OCI-LY1 (cell line): Measurements from ENCODE around the gene ZNRF3.
"Not testable (repeated sequence)": the region's sequence is repeated elsewhere in the genome, so short reads cannot be mapped to it uniquely, and the experiment has no call there.

Experiments
- H2AFZ ChIP-seq: fragments of 200-600 bp; sonication (generic), shearing (Covaris generic); 2 replicates; pipeline ENCODE4 v1.6.0; 2014; ENCODE audit warnings: antibody characterized with exemption, mild to moderate bottlenecking, low read length
- H3F3A ChIP-seq: fragments of 200-600 bp; sonication (generic), shearing (Covaris generic); 2 replicates; pipeline ENCODE4 v1.6.0; 2014; ENCODE audit warnings: mild to moderate bottlenecking, antibody characterized with exemption, low read length, moderate library complexity; ENCODE audit not compliant: insufficient read depth
- H3K27ac ChIP-seq: fragments of 200-600 bp; sonication (generic); 2 replicates; pipeline ENCODE4 v1.5.1; 2014; ENCODE audit warnings: low read length, mixed run types, mild to moderate bottlenecking, low read depth; ENCODE audit not compliant: poor library complexity, severe bottlenecking
- H3K27me3 ChIP-seq: fragments of 200-600 bp; sonication (generic); 2 replicates; pipeline ENCODE4 v1.6.0; 2014; ENCODE audit warnings: antibody characterized with exemption, mild to moderate bottlenecking, low read length, moderate library complexity; ENCODE audit not compliant: insufficient read depth
- H3K36me3 ChIP-seq: fragments of 200-600 bp; sonication (generic); 2 replicates; pipeline ENCODE4 v1.6.1; 2014; ENCODE audit warnings: mild to moderate bottlenecking, antibody characterized with exemption, low read length, moderate library complexity, mixed read lengths; ENCODE audit not compliant: insufficient read depth
- H3K4me1 ChIP-seq: fragments of 200-600 bp; sonication (generic); 2 replicates; pipeline ENCODE4 v1.5.1; 2014; ENCODE audit warnings: mild to moderate bottlenecking, low read length, moderate library complexity; ENCODE audit not compliant: insufficient read depth, severe bottlenecking
- H3K4me2 ChIP-seq: fragments of 200-600 bp; sonication (generic), shearing (Covaris generic); 2 replicates; pipeline ENCODE4 v1.6.1; 2014; ENCODE audit warnings: low read length
- H3K4me3 ChIP-seq: fragments of 200-600 bp; sonication (generic); 2 replicates; pipeline ENCODE4 v1.5.1; 2014; ENCODE audit warnings: low read length, low read depth, mild to moderate bottlenecking, mixed read lengths; ENCODE audit not compliant: poor library complexity, severe bottlenecking
- H3K79me2 ChIP-seq: fragments of 200-600 bp; shearing (Covaris generic); 2 replicates; pipeline ENCODE4 v1.6.1; 2016; ENCODE audit warnings: mixed run types, low read length, mixed read lengths; ENCODE audit not compliant: insufficient read depth
- H3K9ac ChIP-seq: fragments of 200-600 bp; sonication (generic), shearing (Covaris generic); 2 replicates; pipeline ENCODE4 v1.6.1; 2014; ENCODE audit warnings: mild to moderate bottlenecking, low read length, mixed read lengths
- H3K9me2 ChIP-seq: fragments of 200-600 bp; sonication (generic), shearing (Covaris generic); 2 replicates; pipeline ENCODE4 v1.6.1; 2014; ENCODE audit warnings: low read depth, mild to moderate bottlenecking, low read length, mixed read lengths
- H3K9me3 ChIP-seq: fragments of 200-600 bp; shearing (Covaris generic); 2 replicates; pipeline ENCODE4 v1.6.1; 2014; ENCODE audit warnings: low read length, mixed read lengths
- H4K20me1 ChIP-seq: fragments of 200-600 bp; sonication (generic), shearing (Covaris generic); 2 replicates; pipeline ENCODE4 v1.6.0; 2016; ENCODE audit warnings: mild to moderate bottlenecking, low read length; ENCODE audit not compliant: insufficient read depth
- CTCF ChIP-seq: fragments of 200-600 bp; sonication (generic), shearing (Covaris generic); IDR thresholded peaks from 2 replicates; pipeline ENCODE4 v1.5.1; 2017; ENCODE audit warnings: mild to moderate bottlenecking, antibody characterized with exemption, low read length, moderate library complexity, mixed read lengths
- EZH2 ChIP-seq: fragments of 200-600 bp; sonication (generic), shearing (Covaris generic); IDR thresholded peaks from 2 replicates; pipeline ENCODE4 v1.8.0; 2017; ENCODE audit warnings: borderline replicate concordance, mixed run types, mild to moderate bottlenecking, antibody characterized with exemption, low read length, moderate library complexity, mixed read lengths

ZNRF3 gene

DNA sequence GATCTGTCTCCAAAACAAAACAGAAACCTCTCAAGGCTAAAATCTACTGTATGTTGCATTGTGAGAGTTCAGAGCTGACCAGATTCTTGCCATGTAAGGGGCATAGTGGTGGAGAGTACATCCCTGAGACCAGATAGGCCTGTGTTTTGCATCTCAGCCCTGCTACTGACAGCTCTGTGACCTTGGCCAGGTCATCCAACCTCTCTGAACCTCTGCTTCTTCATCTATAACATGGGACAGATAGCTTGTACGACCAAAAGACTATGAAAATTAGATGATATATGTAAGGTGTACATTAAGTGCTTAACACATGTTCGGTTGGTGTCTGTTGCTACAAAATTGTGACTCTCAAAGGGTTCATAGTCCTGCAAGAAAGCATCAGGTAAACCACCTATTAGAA, 22.9 kb downstream of the ZNRF3 start:
- no peak overlapping the region for H3K9ac ChIP-seq
- H3K36me3 ChIP-seq = no peaks in the 10 kb centered on the region
- TF ChIP-seq EZH2 = no peak
- TF ChIP-seq CTCF = no peak
- H3K9me2 ChIP-seq = no peaks in the 10 kb centered on the region
- no peaks in the 10 kb centered on the region for H3K9me3 ChIP-seq
- no peak overlapping the region for H3K27ac ChIP-seq
- H3K4me1 ChIP-seq = no peaks in the 10 kb centered on the region
- H2AFZ ChIP-seq = no peak overlapping the region
- H3K27me3 ChIP-seq = no peaks in the 10 kb centered on the region
- no peaks in the 10 kb centered on the region for H4K20me1 ChIP-seq
- no peak overlapping the region for H3K4me3 ChIP-seq
- no peaks in the 10 kb centered on the region for H3F3A ChIP-seq
- no peak overlapping the region for H3K4me2 ChIP-seq
- no peaks in the 10 kb centered on the region for H3K79me2 ChIP-seq

GRCh38 chr22:28907311-28908008, 24.1 kb downstream of the ZNRF3 start:
- no peaks in the 10 kb centered on the region for H4K20me1 ChIP-seq

DNA sequence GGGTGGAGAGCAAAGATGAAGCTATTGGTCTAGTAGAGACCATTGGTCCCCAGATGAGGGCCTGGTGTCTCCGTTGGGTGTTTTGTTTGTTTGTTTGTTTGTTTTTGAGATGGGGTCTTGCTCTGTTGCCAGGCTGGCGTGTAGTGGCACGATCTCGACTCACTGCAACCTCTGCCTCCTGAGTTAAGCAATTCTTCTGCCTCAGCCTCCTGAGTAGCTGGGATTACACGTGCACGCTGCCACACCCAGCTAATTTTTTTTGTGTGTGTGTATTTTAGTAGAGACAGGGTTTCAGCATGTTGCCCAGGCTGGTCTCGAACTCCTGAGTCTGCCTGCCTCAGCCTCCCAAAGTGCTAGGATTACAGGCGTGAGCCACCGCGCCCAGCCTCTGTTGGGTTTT, 25.4 kb downstream of the ZNRF3 start:
- H2AFZ ChIP-seq, H3F3A ChIP-seq, H3K36me3 ChIP-seq, H3K9me2 ChIP-seq, H3K4me1 ChIP-seq, H3K9me3 ChIP-seq, H3K79me2 ChIP-seq, H3K27ac ChIP-seq, H3K4me2 ChIP-seq, H4K20me1 ChIP-seq, H3K27me3 ChIP-seq, H3K4me3 ChIP-seq, H3K9ac ChIP-seq: not testable (repeated sequence)

More at GRCh38 chr22:28907311-28908008, 24.1 kb downstream of the ZNRF3 start:
- Histone ChIP-seq H3K27ac (no peak overlapping the region), H3K36me3 (no peaks in the 10 kb centered on the region), H3K4me1 (no peaks in the 10 kb centered on the region), H3K4me2 (no peak overlapping the region), H3K4me3 (no peak overlapping the region), H3F3A (no peaks in the 10 kb centered on the region), H3K9me2 (no peaks in the 10 kb centered on the region), H3K27me3 (no peaks in the 10 kb centered on the region), H2AFZ (no peak overlapping the region), H3K79me2 (no peaks in the 10 kb centered on the region), H3K9me3 (no peaks in the 10 kb centered on the region), H3K9ac (no peak overlapping the region)
- TF ChIP-seq CTCF = no peak
- no peak for TF ChIP-seq EZH2

DNA sequence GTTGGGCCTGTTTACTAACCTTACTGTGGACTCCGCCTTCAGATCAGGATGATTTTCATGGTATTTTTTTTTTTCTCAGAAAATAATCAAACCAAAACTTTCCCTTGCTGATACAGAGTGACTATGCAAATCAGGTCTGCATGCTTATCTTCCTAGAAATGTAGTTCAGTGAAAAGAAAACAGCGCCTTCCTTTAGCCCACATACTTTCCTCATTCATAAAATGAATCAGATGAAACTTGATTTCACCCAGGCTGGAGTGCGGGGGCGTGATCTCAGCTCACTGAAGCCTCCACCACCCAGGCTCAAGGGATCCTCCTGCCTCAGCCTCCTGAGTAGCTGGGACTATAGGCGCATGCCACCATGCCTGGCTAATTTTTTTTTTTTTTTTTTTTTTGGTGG, 26.0 kb downstream of the ZNRF3 start:
- H3F3A ChIP-seq = no peaks in the 10 kb centered on the region
- no peak overlapping the region for H3K4me2 ChIP-seq
- H3K9me3 ChIP-seq = no peaks in the 10 kb centered on the region
- no peaks in the 10 kb centered on the region for H3K4me1 ChIP-seq
- no peak overlapping the region for H2AFZ ChIP-seq
- TF ChIP-seq CTCF (no peak), EZH2 (no peak)
- no peaks in the 10 kb centered on the region for H4K20me1 ChIP-seq
- no peak overlapping the region for H3K27ac ChIP-seq
- no peaks in the 10 kb centered on the region for H3K9me2 ChIP-seq
- H3K9ac ChIP-seq = no peak overlapping the region
- H3K79me2 ChIP-seq = no peaks in the 10 kb centered on the region
- no peaks in the 10 kb centered on the region for H3K27me3 ChIP-seq
- H3K36me3 ChIP-seq = no peaks in the 10 kb centered on the region
- no peak overlapping the region for H3K4me3 ChIP-seq
